Ovary (tissue), 9 donors: ENCODE data around the gene ZNF790. TPM values are rescaled to one million over a fixed set of nuclear protein-coding genes. Genes with fewer than 3 reads are reported as not detected.

Experiments used
- polyA plus RNA-seq, 2 donors: library from polyadenylated mRNA; stranded (reverse); fragments of 200-250 nt in 1 of 2; fragments of 350-450 nt in 1 of 2; fragmentation: Illumina TruSeq in 1 of 2; extraction: RNeasy Lipid Tissue Mini Kit (QIAGEN cat#74804) in 1 of 2; gene quantifications; one replicate each; pipeline ENCODE4 v1.2.3, GENCODE V29; 2013 to 2014
- small RNA-seq: library from RNA; depleted of rRNA; stranded (forward); fragments of <200 nt; gene quantifications from one replicate; pipeline ENCODE3, GENCODE V24; 2016
- total RNA-seq, 7 donors: library from RNA; depleted of rRNA in 2 of 7; stranded (reverse); fragments of >200 nt in 2 of 7; fragmentation: NEBNext Ultra II Directional in 3 of 7; extraction: Animal tissue kit (Norgen Biotek cat#: 25700) in 3 of 7; gene quantifications; one replicate each; pipeline versions ENCODE4 v1.1.0 to v1.2.4, GENCODE V29; 2016 to 2023
- donor health status: DM: no; HTN: no; CAD: no; lungs with moderate emphysema.
- donor health status: DM: no; HTN: no; CAD: no.
- donor health status: Bipolar disorder and iron deficiency.
- donor health status: DM: yes; HTN: yes; CAD: no.
- donor health status: DM: no; HTN: no; CAD: no.
- donor health status: DM: yes; HTN: yes; CAD: no.

ZNF790 gene
- total and polyA plus RNA-seq, 9 donors = 3.5 to 11.8 (median 8.1) TPM

Small RNA genes lying within 50 kb of the gene (small RNA-seq; reads per million reads assigned to genes)
- not detected for gene RF00019

Other genes with a start within 250 kb of the ZNF790 start
- 10 to 100 TPM in 1 of 7 donors, 1 to 10 TPM in 6; 1.9 to 10.2 (median 8.3) TPM for gene ZNF382, start 233.1 kb downstream of the ZNF790 start, total RNA-seq
- 1 to 10 TPM; 1.8 to 3.0 TPM for gene ZNF382, start 233.1 kb downstream of the ZNF790 start, polyA plus RNA-seq
- gene ZNF461, start 171.6 kb downstream of the ZNF790 start, total RNA-seq = 10 to 100 TPM in 2 of 7 donors, 1 to 10 TPM in 5; 6.4 to 12.9 (median 9.1) TPM
- gene ZNF461, start 171.6 kb downstream of the ZNF790 start, polyA plus RNA-seq = 1 to 10 TPM; 4.7 to 9.9 TPM
- 10 to 100 TPM in 2 of 7 donors, 1 to 10 TPM in 5; 7.4 to 12.6 (median 9.0) TPM for gene ZNF567, start 150.8 kb downstream of the ZNF790 start, total RNA-seq
- gene ZNF567, start 150.8 kb downstream of the ZNF790 start, polyA plus RNA-seq = 1 to 10 TPM; 4.3 to 8.4 TPM
- 10 to 100 TPM in 1 of 7 donors, 1 to 10 TPM in 6; 2.8 to 10.1 (median 7.4) TPM for gene ZNF850, start 65.6 kb downstream of the ZNF790 start, total RNA-seq
- gene ZNF850, start 65.6 kb downstream of the ZNF790 start, polyA plus RNA-seq = 1 to 10 TPM; 1.1 to 1.3 TPM
- gene ZNF345, start 12.5 kb upstream of the ZNF790 start, total RNA-seq = 10 to 100 TPM in 2 of 7 donors, 1 to 10 TPM in 5; 3.2 to 14.1 (median 9.2) TPM
- 1 to 10 TPM; 3.5 to 5.9 TPM for gene ZNF345, start 12.5 kb upstream of the ZNF790 start, polyA plus RNA-seq
- gene ZNF829, start 77.9 kb upstream of the ZNF790 start, total RNA-seq = 1 to 10 TPM; 3.1 to 7.5 (median 6.3) TPM
- 1 to 10 TPM; 2.6 to 2.9 TPM for gene ZNF829, start 77.9 kb upstream of the ZNF790 start, polyA plus RNA-seq
- gene ZNF568, start 77.9 kb upstream of the ZNF790 start, total RNA-seq = 10 to 100 TPM; 11.1 to 25.3 (median 15.6) TPM
- 1 to 10 TPM; 9.5 to 9.8 TPM for gene ZNF568, start 77.9 kb upstream of the ZNF790 start, polyA plus RNA-seq
- 10 to 100 TPM in 6 of 7 donors, 1 to 10 TPM in 1; 5.9 to 26.6 (median 16.3) TPM for gene ZNF420, start 240.0 kb upstream of the ZNF790 start, total RNA-seq
- gene ZNF420, start 240.0 kb upstream of the ZNF790 start, polyA plus RNA-seq = 1 to 10 TPM; 8.2 TPM